ENCODE data around the gene TOP3A.
A peak's percentile ranks its signal among the peaks of the same experiment; 100 is the strongest.

Gene TOP3A

DNA sequence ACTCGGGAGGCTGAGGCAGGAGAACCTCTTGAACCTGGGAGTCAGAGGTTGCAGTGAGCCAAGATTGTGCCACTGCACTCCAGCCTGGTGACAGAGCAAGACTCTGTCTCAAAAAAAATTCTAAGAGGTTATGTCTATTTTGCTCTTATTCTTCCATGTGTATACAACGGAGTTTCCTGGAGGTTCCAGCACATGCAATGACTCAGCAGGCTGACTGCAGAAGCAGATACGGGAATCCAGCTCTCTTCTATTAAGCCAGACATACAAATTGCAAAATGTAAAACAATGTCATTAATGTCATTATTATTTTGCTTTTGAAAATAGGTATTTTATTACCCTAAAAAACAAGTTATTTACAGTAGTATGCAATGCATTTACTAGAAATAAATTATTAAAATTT, 35.9 kb downstream of the TOP3A start:
- no peak for DNase-seq

DNA sequence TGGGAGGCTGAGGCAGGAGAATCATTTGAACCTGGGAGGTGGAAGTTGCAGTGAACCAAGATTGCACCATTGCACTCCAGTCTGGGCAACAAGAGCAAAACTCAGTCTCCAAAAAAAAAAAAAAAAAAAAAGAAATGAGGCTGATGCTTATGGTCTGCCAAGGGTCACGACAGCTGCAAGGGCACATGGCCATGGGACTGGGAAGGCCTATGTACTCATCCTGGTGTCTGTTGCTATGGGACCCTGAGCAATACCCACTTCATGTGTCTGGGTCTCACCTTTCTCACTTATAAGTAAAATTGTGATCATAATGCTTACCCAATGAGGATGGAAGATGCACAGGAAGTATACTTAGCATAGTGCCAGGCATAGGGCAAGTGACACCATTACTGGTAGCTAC, 37.7 kb downstream of the TOP3A start:
- no peak for DNase-seq

DNA sequence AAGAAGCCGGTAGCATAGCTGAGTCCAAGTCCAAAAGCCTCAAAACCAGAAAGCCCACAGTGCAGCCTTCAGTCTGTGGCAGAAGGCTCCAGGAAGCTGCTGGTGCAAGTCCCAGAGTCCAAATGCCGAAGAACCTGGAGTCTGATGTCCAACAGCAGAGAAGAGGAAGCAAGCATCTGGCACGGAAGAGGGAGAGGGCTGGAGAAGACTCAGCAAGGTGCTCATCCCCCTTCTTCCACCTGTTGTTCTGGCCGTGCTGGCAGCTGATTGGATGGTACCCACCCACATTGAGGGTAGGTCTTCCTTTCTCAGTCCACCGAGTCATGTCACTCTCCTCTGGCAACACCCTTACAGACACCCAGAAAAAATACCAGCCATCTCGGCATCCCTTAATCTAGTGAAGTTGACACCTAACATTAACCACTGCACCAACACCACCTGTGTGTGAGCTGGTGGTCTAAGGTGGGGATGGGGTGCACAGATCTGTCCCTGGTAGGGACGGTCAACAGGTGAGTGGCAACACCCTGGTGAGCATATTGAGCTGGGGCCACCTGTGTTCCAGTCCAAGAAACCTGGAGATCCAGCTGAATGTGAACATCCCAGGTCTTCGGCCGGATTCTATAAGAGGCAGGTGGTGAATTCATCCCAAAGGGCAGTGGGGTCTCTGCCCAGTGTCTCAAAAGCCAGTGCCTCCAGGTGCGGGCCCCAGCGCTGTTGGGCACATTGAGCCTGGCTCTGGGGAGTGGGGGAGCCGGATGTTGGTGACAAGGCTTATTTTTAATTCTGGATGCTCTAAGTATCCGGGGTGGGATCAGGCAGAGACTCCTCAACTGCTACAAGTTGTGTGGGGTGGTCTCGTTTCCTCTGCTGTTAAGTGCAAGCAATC, 44.5 kb downstream of the TOP3A start:
- no peak for DNase-seq

DNA sequence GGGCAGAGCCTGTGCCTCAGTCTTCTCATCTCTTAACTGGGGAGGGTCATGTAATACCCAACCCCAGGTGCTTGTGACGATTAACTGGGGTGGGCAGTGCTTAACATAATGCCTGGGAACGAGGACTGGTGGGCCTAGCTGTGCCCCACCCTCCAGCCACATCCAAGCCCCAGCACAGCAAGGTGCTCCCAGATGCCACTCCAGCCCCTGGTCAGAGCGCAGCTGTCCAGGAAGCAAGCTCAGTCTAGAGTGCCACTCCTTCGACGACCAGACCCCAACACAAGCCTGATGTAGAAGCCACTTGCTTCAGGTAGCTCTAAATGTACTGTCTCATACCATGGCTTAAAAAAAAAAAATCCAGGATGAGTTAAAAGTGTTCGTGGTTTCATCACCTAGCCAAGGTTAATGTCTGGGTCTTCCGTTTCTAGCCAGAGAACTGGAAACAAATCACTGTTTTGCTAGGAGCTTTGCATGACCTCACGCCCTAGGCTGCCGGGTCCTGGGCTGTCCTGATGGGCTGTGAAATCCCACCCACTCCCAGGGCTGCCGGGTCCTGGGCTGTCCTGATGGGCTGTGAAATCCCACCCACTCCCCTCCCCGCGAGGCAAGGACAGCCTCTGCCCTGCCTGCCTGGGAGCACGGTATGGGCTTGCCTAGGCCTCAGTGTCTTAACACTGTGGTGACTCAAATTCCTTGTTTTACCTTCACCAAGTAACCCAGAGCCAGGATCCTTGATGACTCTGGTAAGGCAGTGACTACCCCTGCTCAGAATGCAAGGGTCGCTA, 46.7 kb downstream of the TOP3A start:
- no peak for DNase-seq

DNA sequence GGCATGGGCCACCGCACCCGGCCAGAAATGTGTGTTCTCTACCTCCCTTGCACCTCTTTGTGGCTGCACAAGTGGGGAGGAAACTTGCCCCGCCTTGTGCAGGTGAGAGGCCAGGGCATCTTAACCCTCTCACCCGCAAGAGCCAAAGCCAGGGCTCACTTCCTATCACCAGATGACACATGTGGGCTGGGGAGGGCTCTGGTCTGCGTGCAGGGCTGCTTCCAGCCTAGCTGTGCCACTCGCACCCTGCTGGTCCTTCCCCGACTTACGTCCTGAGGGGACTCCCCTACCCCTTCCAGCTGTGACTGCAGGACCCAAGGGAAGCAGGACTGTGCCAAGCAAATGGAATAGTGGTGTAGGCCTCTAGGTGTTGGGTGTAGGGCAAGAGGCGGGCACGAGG, 47.4 kb downstream of the TOP3A start:
- no peak for DNase-seq

DNA sequence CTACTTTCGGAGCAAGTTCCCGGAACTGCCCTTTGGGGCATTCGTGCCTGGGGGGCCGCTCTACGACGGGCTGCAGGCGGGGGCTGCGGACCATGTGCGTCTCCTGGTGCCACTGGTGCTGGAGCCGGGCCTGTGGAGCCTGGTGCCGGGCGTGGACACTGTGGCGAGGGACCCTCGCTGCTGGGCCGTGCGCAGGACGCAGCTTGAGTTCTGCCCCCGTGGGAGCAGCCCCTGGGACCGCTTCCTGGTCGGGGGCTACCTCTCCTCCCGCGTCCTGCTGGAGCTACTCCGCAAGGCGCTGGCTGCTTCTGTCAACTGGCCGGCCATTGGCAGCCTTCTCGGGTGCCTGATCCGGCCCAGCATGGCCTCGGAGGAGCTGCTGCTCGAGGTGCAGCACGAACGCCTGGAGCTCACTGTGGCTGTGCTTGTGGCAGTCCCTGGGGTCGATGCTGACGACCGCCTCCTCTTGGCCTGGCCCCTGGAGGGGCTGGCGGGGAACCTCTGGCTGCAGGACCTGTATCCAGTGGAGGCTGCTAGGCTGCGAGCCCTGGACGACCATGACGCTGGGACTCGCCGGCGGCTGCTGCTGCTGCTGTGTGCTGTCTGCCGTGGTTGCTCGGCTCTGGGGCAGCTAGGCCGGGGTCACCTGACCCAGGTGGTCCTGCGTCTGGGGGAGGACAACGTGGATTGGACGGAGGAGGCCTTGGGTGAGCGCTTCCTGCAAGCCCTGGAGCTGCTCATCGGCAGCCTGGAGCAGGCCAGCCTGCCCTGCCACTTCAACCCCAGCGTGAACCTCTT, 50.7 kb downstream of the TOP3A start:
- no peak for DNase-seq

DNA sequence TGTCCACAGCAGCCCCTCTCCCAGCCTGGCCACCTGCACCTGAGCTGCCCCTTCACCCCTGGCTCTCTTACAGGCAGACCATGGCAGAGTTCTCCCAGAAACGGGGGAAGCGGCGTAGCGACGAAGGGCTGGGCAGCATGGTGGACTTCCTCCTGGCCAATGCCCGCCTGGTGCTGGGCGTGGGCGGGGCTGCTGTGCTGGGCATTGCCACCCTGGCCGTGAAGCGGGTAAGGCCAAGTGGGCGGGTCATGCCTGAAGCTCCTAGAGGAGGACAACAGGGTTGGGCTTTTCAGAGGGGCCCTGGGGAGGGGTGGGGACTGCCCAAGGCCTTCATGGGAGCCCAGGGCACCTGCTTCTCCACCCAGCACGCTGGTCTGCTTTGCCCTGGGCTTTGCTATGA, 52.2 kb downstream of the TOP3A start:
- no peak for DNase-seq

DNA sequence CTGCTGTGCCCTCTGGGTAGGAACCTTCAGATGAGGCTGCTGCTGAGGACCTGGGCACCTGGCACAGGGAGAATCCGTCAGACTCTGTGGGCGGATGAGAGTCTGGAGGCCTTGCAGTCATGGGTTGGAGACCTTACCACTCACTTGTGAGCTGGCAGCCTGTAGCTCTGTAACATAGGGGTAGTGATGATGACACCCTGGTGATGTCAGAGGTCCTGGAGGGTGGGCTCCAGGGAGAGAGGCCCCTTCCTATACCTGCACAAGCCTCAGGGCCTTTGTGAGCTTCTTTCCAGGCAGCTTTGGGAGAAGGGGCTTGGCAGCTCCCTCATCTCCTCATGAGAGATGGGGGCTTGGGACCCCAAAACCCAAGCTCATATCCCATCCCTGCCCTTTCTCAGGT, 52.7 kb downstream of the TOP3A start:
- DNase-seq = no peak

DNA sequence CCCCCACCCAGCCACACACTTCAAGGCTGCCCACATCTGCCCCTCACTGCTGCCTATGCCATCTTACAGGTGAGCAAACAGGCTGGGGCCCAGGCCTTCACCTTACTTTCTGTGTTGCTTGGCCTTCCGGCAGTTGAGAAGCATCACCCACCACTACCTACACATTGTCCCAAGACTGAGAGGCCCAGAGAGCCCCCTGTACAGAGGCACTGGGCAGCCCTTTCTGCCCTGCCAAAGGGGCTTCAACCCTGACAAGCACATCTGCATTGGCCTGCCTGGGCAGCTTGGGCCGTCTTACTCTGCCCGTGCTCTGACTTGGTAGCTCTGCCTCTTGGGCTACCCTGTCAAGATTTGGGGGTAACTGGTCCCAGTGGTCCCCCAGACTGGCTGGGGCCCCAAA, 53.1 kb downstream of the TOP3A start:
- no peak for DNase-seq

DNA sequence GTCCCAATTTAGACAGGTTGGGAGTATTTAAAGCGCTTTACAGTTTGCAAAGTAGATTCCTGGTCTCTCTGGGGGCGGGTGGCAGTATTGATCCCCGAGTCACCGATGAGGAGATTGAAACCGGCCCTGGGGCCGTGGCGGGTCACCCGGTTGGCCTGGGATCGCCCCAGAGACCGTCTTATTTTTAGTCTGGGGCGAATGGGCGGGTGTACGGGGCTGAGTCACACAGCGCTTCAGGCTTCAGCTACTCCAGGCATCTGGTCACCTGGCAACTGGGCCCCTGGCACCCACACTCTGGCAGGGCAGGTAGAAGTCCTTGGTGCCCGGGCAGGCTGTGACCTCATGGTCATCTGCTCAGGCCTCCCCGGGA, 53.7 kb downstream of the TOP3A start:
- no peak for DNase-seq

DNA sequence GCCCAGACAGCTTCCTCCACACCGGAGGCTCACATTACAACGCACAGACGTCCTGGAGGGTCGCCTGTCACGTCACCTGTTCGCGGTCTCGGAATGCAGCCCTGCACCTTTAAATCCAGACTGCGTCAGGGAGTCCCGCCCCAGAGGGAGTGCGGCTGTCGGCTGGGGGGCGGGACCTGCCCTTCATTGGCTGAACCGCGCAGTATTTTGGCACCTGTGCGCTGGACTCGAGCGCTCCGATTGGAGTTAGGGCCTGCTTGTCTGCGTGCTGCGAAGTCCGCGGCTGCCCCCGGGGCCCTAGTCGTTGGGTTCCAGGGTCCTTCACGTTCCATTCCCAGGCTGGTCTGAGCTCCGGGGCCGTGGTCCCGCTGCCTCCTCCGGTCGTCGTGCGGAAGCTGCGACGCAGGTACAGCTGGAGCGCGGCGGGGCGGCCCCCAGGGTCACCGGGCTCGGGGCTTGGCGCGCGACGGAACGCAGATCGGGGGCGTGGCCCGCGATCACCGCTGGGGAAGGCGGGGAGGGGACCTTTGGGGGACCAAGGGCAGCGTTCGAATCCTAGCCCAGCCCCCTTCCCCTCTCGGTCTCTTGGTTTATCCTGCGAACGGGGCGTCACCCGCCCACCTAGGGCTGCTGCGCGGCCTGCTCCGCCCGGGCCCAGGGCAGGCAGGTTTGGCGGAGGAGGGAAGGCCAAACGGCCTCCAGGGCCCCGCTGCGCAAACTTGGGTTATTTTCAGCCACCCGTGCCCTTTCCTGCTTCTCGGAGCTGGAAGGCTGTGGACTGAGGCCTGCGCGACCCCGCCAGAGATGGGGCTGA, 54.3 kb downstream of the TOP3A start, which contains the start of gene MIEF2:
Gene MIEF2, plus strand, starts transcription at position 331 of the 814 bp plus-strand sequence. CDS start 2,059 bp downstream, outside the sequence.
- peak; percentile 80 for DNase-seq

DNA sequence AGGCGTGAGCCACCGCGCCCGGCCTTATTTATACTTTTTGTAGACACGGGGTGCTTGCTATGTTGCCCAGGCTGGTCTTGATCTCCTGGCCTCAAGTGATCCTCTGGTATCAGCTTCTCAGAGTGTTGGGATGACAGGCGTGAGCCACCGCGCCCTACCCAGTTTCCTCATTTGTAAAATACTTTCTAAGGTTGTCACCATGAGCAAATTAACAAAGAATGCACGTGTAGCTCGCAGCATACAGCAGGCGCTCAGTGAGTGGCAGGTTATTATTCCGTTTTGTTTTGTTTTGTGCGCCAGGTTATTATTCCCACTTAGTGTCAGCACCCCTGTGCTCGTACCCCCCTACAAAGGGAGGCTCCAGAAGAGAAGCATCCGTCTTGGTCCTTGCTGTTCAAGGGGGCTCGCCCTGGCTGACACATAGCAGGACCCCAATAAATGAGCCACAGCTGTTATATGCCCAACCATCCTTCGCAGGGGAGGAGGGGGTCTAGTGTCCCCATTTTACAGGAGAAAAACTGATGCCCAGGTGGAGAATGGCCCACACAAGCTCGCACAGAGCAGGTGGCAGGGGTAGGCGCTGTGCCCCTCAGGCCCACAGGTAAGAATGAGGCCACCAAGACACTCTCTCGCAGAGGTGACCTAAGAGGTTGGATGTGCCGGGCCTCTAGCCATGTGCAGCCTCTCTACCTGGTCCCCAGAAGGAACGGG, 55.0 kb downstream of the TOP3A start:
- DNase-seq = no peak

DNA sequence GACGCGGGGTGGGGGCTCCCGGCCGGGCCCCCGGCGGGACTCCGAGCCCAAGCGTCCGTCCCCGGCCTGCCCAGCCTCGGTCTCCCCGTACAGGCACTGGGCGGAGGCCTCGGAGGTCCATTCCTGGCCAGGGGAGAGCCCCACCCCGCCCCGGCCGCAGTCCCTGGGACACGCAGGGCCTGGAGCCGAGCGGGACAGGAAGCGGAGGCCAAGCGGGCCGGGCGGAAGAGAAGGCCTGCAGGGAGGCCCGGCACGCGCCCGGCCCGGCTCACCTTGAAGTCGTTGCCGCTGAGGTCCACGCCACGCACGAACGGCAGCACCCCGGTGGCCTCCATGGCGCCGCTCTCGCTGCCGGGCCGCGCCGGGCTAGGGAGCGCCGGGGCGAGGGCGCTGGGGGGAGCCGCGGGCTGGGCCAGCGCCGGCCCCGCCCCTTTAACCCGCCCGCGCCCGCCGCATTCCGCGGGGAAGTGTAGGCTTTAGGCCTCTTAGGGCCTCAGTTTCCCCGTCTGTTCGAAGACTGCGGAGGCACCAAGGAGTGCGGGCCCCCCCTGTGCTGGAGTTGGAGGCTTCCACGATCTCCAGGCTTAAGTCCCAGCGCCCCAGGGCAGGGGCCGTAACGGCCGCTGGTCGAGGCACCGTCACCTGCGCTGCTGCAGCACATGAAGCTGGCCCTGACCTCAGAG, 56.3 kb downstream of the TOP3A start, which contains the start of gene FLII:
Gene FLII, minus strand, starts transcription at position 383 of the 683 bp plus-strand sequence. Its CDS starts 48 bp downstream, at position 335.
- peak; percentile 1 for DNase-seq

DNA sequence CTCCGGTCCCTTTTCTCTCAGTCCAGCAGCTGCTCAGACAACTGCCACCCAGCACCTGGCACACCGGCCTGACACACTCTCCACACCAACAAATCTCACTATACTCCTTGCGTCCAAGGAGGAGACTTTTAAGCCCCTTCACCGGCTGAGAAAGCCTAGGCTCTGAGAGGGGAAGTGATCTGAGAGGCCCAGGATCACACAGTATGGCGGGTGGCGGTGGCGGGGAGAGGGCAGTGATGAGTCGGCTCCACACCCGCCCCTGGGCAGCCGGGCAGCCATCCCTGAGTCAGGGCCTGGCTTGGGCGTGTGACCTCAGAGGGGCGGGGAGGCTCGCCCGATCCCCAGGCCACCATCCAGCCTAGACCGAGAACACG, 56.8 kb downstream of the TOP3A start:
- DNase-seq = peak; percentile 16

DNA sequence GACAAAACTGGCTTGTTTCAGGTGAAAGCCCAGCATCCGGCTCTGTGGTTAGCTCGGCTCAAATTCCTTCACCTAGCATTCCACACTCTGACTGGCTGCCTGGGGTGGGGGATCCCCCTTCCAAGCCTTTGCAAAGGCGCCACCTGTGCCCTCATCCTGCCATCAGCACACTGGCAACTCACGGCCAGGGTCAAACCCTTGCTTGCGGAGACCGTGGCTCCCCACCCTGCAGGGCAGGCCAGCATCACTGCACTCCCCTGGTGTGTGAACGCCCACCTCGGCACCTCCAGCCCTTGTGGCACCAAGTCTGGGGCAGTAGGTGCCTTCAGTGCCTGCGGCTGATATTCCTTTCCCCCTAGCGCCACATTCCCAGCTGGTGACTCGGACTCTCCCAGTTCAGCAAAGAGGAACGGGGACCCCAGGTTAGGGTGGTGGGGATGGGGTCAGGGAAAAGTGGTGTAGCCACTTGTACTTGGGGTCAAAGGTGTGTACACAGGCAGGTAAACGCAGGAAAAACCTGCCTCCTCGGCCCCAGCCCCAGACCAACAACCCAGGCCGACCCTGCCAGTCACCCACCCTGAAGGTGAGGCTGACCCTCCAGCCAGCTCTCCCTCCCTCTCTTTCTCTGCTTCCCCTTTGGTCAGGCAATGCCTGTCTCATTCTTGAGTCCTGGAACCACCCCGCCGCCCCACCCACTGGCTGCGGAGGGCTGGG, 57.4 kb downstream of the TOP3A start:
- DNase-seq = no peak

DNA sequence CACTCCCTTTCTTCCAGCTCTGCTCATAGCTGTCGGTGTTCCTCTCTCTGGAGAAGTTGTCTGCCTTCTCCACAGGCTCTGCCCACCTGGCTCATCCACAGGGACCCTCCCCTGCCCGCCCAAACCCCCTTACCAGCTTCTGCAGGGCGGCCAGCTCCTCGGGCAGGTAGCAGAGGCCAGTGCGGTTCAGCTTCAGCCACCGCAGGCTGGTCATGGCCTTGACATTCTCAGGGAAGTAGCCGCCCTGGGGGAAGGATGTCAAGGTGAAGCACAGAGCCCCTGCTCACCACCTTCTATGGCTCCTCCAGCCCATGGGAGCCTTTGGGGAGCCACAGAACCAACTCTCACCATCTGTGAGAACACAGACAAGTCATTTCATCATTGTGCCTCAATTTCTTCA, 58.0 kb downstream of the TOP3A start:
- no peak for DNase-seq

DNA sequence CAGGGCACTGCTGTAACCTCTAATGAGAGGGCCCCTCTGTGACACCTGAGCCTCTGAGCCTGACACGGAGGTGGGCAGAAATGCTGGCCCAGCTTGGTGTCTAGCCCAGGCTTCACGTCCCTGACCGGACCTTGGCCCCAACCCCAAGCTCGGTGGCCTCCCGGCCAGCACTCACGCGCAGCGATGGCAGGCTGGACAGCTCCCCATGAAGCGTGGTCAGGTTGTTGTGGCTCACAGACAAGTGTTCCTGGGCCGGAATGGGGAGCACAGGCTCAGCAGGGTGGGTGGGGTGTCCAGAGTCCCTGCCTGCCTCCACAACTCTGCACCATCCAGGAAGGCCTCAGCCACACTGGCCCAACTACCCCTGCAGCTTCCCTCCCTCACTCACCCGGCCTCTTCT, 58.4 kb downstream of the TOP3A start:
- DNase-seq = no peak

DNA sequence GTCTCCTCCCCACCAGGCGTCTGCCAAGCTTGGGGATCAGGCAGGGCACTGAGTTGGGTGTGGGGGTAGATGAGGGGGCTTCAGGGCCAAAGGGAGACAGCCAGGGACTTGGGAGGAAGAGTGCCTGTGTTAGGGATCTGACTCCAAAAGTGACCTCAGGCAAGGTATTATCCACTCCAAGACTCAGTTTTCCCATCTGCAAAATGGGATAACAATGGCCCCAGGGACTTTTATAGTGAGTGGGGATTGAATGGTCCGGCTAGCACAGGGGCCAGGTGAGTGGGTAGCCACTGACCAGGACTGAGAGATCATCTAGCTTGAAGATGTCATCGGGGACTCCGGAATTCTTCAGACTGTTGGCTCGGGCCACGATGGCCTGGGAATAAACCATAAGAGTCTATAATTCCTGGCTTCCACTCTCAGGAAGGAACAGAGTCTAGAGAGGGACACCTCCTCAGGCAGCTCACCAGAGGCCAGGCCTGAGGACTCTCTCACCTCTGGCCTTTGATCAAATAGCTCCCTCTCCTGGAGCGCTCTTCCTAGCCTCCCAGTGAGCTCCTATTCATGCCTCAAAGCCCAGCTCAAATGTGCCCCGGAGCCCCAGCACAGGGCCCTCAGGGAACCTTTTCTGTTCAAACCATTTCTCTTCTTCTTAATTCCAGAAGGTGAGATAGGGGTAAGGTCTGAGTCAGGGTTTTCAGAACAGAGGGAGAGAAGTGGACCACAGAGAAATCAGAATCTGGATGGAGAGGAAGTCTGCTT, 59.7 kb downstream of the TOP3A start:
- DNase-seq = no peak

Data from DMS79 treated with DMSO at 0.1 percent for 48 hours (cell line).